Ovary (tissue), 9 donors: Measurements from ENCODE around the gene MTHFR. TPM values are rescaled to one million over a fixed set of nuclear protein-coding genes. Genes with fewer than 3 reads are reported as not detected.
A peak's percentile ranks its signal among the peaks of the same experiment; 100 is the strongest.

Source experiments
- DNase-seq, 5 donors: peaks; one replicate each; pipeline ENCODE4 v3.0.0-alpha.2; 2019 to 2020
- H3K27ac ChIP-seq, 2 donors: fragments of 200-600 bp; one replicate each; pipeline versions ENCODE4 v1.5.1 to v1.8.0; 2019 to 2022
- H3K27me3 ChIP-seq: fragments of 200-600 bp; one replicate; pipeline ENCODE4 v1.8.0; 2022
- H3K36me3 ChIP-seq: fragments of 200-600 bp; sonication (generic); one replicate; pipeline ENCODE4 v1.5.1; 2019
- H3K4me1 ChIP-seq: one replicate; pipeline ENCODE4 v1.8.1; 2013; ENCODE audit warnings: mild to moderate bottlenecking, moderate library complexity; ENCODE audit not compliant: insufficient read depth
- H3K4me3 ChIP-seq: fragments of 200-600 bp; sonication (generic); one replicate; pipeline ENCODE4 v1.5.1; 2017
- H3K9me3 ChIP-seq, 2 donors: fragments of 200-600 bp in 1 of 2; sonication (generic) in 1 of 2; one replicate each; pipeline versions ENCODE4 v1.5.1 to v1.8.1; 2013 to 2019; ENCODE audit warnings: mild to moderate bottlenecking in 1 of 2, moderate library complexity in 1 of 2
- EP300 ChIP-seq: sonication (generic); formaldehyde crosslinking; IDR thresholded peaks from one replicate; pipeline ENCODE4 v1.6.1; 2017; ENCODE audit warnings: antibody characterized with exemption
- POLR2A ChIP-seq: fragments of 450-650 bp; IDR thresholded peaks from one replicate; pipeline ENCODE4 v1.6.1; 2017; ENCODE audit warnings: antibody characterized with exemption, mild to moderate bottlenecking, moderate library complexity
- WGBS, 3 donors: extraction: QIAGEN DNeasy Blood & Tissue Kit in 1 of 3; methylation state at CpG; one replicate each; pipeline versions ENCODE4 v1.1.5 to v1.1.7; 2013 to 2017; 5-methylcytosine and 5-hydroxymethylcytosine counted together
- intact Hi-C, 4 donors: fragments of 100-400 bp; cut with DNase I; formaldehyde crosslinking; loops; one replicate each; pipeline versions ENCODE4 v1.11.0 to v1.15.1; 2022 to 2023
- polyA plus RNA-seq, 2 donors: library from polyadenylated mRNA; stranded (reverse); fragments of 200-250 nt in 1 of 2; fragments of 350-450 nt in 1 of 2; fragmentation: Illumina TruSeq in 1 of 2; extraction: RNeasy Lipid Tissue Mini Kit (QIAGEN cat#74804) in 1 of 2; gene quantifications; one replicate each; pipeline ENCODE4 v1.2.3, GENCODE V29; 2013 to 2014
- total RNA-seq, 7 donors: library from RNA; depleted of rRNA in 2 of 7; stranded (reverse); fragments of >200 nt in 2 of 7; fragmentation: NEBNext Ultra II Directional in 3 of 7; extraction: Animal tissue kit (Norgen Biotek cat#: 25700) in 3 of 7; gene quantifications; one replicate each; pipeline versions ENCODE4 v1.1.0 to v1.2.4, GENCODE V29; 2016 to 2023
- TF ChIP-seq, protein P1 (sequence below), 3 donors: fragments of 450-650 bp in 2 of 3; fragments of 200-600 bp in 1 of 3; IDR thresholded peaks; one replicate each; pipeline versions ENCODE4 v1.5.1 to v1.8.0; 2016 to 2022; ENCODE audit warnings: antibody characterized with exemption in 3 of 3, mild to moderate bottlenecking in 1 of 3
- donor health status: DM: no; HTN: no; CAD: no; lungs with moderate emphysema.
- donor health status: DM: no; HTN: no; CAD: no.
- donor health status: Bipolar disorder and iron deficiency.
- donor health status: DM: yes; HTN: yes; CAD: no.
- donor health status: DM: no; HTN: no; CAD: no.
- donor health status: DM: yes; HTN: yes; CAD: no.

The MTHFR gene
- total and polyA plus RNA-seq, 9 donors: 13.1 to 161 (median 55.6) TPM

GRCh38 chr1:11799099-11799498 is 6.7 kb downstream of the MTHFR start:
- peak in 2 of 5 donors; percentile 23 to 46 for DNase-seq
- Histone ChIP-seq H3K9me3 (no peaks in the 10 kb centered on the region), H3K27ac (no peak overlapping the region), H3K27me3 (no peaks in the 10 kb centered on the region), H3K4me1 (peaks cover 9% of the 10 kb centered on the region), H3K36me3 (no peaks in the 10 kb centered on the region), H3K4me3 (no peak overlapping the region)
- 92 to 96% (median 94%) methylated on average over 5 of the region's 5 CpGs for WGBS, 3 donors
- intact Hi-C loops: loop anchor here in 1 of 4 donors (10.0 kb wide), 1 partner anchor 64 kb away; the partner anchor contains the start of gene AGTRAP
- no peak for TF ChIP-seq EP300
- no peak for TF ChIP-seq POLR2A
- TF ChIP-seq, protein P1, sequence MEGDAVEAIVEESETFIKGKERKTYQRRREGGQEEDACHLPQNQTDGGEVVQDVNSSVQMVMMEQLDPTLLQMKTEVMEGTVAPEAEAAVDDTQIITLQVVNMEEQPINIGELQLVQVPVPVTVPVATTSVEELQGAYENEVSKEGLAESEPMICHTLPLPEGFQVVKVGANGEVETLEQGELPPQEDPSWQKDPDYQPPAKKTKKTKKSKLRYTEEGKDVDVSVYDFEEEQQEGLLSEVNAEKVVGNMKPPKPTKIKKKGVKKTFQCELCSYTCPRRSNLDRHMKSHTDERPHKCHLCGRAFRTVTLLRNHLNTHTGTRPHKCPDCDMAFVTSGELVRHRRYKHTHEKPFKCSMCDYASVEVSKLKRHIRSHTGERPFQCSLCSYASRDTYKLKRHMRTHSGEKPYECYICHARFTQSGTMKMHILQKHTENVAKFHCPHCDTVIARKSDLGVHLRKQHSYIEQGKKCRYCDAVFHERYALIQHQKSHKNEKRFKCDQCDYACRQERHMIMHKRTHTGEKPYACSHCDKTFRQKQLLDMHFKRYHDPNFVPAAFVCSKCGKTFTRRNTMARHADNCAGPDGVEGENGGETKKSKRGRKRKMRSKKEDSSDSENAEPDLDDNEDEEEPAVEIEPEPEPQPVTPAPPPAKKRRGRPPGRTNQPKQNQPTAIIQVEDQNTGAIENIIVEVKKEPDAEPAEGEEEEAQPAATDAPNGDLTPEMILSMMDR (IDR thresholded peaks at IDR 0.05): no peak

GRCh38 chr1:11797525-11798216 is 8.1 kb downstream of the MTHFR start:
- Histone ChIP-seq H3K4me1 (peaks cover 9% of the 10 kb centered on the region), H3K9me3 (no peaks in the 10 kb centered on the region)
- peak; percentile 80 to 85 (median 81) for DNase-seq

DNA sequence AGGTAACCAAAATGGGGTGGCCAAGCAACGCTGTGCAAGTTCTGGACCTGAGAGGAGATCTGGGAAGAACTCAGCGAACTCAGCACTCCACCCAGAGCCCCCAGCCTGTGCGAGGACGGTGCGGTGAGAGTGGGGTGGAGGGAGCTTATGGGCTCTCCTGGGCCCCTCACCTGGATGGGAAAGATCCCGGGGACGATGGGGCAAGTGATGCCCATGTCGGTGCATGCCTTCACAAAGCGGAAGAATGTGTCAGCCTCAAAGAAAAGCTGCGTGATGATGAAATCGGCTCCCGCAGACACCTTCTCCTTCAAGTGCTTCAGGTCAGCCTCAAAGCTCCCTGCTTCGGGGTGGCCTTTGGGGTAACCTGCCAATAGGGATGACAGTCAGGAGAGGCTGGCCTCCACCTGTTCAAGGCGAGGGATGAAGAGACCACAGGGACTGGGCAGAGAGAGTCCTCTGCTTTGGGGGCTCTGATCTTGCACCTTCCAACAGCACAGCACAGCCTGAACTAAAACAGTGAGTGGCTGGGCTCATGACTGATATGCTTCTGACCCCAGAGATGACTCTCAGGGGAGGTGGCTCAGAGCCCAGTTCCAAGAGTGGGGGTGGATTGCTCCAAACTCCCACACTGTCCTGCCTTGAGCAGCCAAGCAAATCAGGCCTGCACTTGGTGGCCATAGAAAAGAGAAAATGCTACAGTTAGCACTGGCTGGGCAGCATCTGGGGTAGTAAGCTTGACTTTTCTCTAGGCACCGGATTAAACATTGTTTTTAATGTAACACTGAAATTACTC is 9.5 kb downstream of the MTHFR start:
- Histone ChIP-seq H3K4me3 (no peak overlapping the region), H3K9me3 (no peaks in the 10 kb centered on the region), H3K27me3 (no peaks in the 10 kb centered on the region), H3K27ac (peak overlapping the region; percentile 34 to 89), H3K4me1 (peaks cover 15% of the 10 kb centered on the region), H3K36me3 (no peaks in the 10 kb centered on the region)
- intact Hi-C loops: loop anchor here in 1 of 4 donors (10.0 kb wide), 1 partner anchor 61 kb away; the partner anchor contains the start of gene AGTRAP
- 79 to 87% (median 80%) methylated on average over 15 of the region's 15 CpGs for WGBS, 3 donors
- DNase-seq: peak; percentile 72 to 81 (median 80)
- TF ChIP-seq EP300 (no peak), POLR2A (no peak)
- TF ChIP-seq, protein P1 (IDR thresholded peaks at IDR 0.05): no peak

More at GRCh38 chr1:11797525-11798216, 8.1 kb downstream of the MTHFR start:
- no peaks in the 10 kb centered on the region for H3K27me3 ChIP-seq
- H3K36me3 ChIP-seq: no peaks in the 10 kb centered on the region
- H3K27ac ChIP-seq: peak overlapping the region; percentile 78 to 89
- intact Hi-C loops: loop anchor here in 1 of 4 donors (10.0 kb wide), 1 partner anchor 63 kb away; the partner anchor contains the start of gene AGTRAP
- no peak overlapping the region for H3K4me3 ChIP-seq
- TF ChIP-seq, protein P1 (IDR thresholded peaks at IDR 0.05): no peak
- TF ChIP-seq EP300 (no peak), POLR2A (no peak)
- WGBS, 3 donors: 39 to 46% (median 39%) methylated on average over 6 of the region's 6 CpGs

DNA sequence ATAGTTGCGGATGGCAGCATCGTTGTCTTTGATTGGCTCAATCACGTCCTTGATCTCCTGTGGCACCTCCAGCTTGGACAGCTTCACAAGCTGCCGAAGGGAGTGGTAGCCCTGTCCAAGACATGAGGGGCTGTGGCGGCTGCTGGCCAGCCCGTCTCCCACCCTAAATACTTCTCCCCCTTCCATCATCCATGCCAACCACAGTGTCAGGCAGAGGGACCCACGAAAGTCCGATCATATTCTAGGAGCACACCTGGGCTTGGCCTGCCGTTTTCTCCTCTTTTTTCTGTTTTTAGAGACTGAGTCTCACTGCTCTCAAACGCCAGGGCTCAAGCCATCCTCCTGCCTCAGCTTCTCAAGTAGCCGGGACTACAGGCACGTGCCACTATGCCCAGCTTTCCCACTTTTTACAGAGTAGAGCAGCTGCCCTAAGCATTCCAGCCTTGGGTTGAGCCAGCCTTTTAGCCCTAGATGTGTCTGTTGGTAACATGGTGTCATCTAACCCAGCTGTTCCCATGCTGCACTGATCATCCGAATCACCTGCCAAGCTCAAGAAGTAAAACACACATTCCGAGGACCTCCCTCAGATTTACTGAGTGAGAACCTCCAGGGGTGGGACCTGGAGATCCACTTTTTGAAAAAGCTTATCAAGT is 10.4 kb downstream of the MTHFR start:
- TF ChIP-seq, protein P1 (IDR thresholded peaks at IDR 0.05): no peak
- no peak for TF ChIP-seq EP300
- TF ChIP-seq POLR2A: no peak
- Histone ChIP-seq H3K27ac (peak overlapping the region; percentile 59 to 89), H3K4me3 (no peak overlapping the region), H3K9me3 (no peaks in the 10 kb centered on the region), H3K36me3 (no peaks in the 10 kb centered on the region), H3K4me1 (peaks cover 17% of the 10 kb centered on the region), H3K27me3 (no peaks in the 10 kb centered on the region)
- WGBS, 3 donors: 82 to 86% (median 85%) methylated on average over 14 of the region's 14 CpGs
- DNase-seq: peak in 1 of 5 donors; percentile 15
- intact Hi-C loops: loop anchor here in 1 of 4 donors (10.0 kb wide), 1 partner anchor 61 kb away; the partner anchor contains the start of gene AGTRAP
